Measurements from ENCODE around the gene PPIL4.
A peak's percentile ranks its signal among the peaks of the same experiment; 100 is the strongest.

PPIL4 gene

DNA sequence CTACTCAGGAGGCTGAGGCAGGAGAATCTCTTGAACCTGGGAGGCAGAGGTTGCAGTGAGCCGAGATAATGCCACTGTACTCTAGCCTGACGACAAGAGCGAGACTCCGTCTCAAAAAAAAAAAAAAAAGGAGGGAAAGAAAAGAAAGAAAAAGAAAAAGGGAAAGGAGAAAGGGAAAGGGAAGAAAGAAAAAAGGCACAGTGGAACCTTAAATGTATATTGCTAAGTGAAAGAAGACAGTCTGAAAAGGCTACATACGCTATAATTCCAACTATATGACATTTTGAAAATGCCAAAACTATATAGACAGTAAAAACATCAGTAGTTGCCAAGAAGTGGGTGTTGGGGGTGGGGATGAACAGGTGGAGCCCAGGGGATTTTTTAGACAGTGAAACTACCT, 16.2 kb downstream of the PPIL4 start:
- peaks cover 19 to 22% of the 10 kb centered on the region in 2 experiments for H3K36me3 ChIP-seq (ENCODE audit: control insufficient read depth in 1 of 2, insufficient read depth in 2 of 2, low read length in 2 of 2)
- no peaks in the 10 kb centered on the region for H3K79me1 ChIP-seq (ENCODE audit: low read length)
- no peak overlapping the region for H3K23ac ChIP-seq (ENCODE audit: low read length)
- H3K9me3 ChIP-seq (ENCODE audit: insufficient read depth, low read depth, low read length), result no peaks in the 10 kb centered on the region
- no peak overlapping the region for H2BK12ac ChIP-seq (ENCODE audit: low read length)
- no peak overlapping the region for H2AK5ac ChIP-seq (ENCODE audit: low read length)
- no peak overlapping the region for H2BK120ac ChIP-seq (ENCODE audit: insufficient read depth, low read length, poor library complexity)
- no peaks in the 10 kb centered on the region for H3K27me3 ChIP-seq (ENCODE audit: insufficient read depth, low read length)
- H4K8ac ChIP-seq (ENCODE audit: low read depth, low read length), result no peak overlapping the region
- H2AFZ ChIP-seq (ENCODE audit: insufficient read depth, low read length, poor library complexity), result no peak overlapping the region
- H3K9ac ChIP-seq (ENCODE audit: low read length), result no peak overlapping the region
- DNase-seq, result no peak
- WGBS (ENCODE audit: extremely low coverage, insufficient coverage, insufficient read length), result no CpG with 5 or more reads among the region's 5 CpGs
- H3K27ac ChIP-seq (ENCODE audit: low read depth, low read length), result no peak overlapping the region
- no peaks in the 10 kb centered on the region for H3K4me1 ChIP-seq (ENCODE audit: control insufficient read depth in 1 of 2, insufficient read depth in 2 of 2, low read length in 2 of 2)
- H3K4ac ChIP-seq (ENCODE audit: low read depth, low read length), result no peak overlapping the region
- no peak overlapping the region for H4K12ac ChIP-seq (ENCODE audit: low read depth, low read length)
- no peak overlapping the region for H4K91ac ChIP-seq (ENCODE audit: low read depth, low read length)
- no peak overlapping the region for H2BK5ac ChIP-seq (ENCODE audit: low read depth, low read length, poor library complexity)
- no peak overlapping the region for H3K14ac ChIP-seq (ENCODE audit: low read length)
- no peak overlapping the region for H3K4me2 ChIP-seq (ENCODE audit: low read length)
- no peaks in the 10 kb centered on the region for H3K79me2 ChIP-seq (ENCODE audit: control insufficient read depth, insufficient read depth, low read length, poor library complexity)
- H3K4me3 ChIP-seq (ENCODE audit: low read depth, low read length), result no peak overlapping the region
- no peak overlapping the region for H3K18ac ChIP-seq (ENCODE audit: low read length)

DNA sequence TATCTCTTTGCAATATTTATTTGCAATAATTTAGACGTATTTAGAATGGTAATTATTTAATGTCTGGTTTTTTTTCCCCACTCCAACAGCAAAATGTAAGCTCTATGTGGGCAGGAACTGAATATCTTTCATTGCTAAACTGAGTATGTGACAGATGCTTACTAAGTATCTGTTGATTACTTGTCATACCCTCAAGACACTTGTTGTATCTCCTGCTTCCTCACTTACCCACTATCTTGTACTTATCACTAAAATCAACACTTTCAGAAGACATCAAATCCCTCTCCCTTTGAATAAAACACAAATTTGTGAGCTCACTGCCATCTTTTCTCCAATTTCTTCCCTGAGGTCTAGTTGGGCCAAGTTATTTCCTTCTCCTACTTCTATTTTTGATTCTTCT, 30.3 kb downstream of the PPIL4 start:
- DNase-seq, result no peak
- H3K27me3 ChIP-seq (ENCODE audit: insufficient read depth, low read length), result no peaks in the 10 kb centered on the region
- H4K8ac ChIP-seq (ENCODE audit: low read depth, low read length), result no peak overlapping the region
- H3K36me3 ChIP-seq (ENCODE audit: control insufficient read depth in 1 of 2, insufficient read depth in 2 of 2, low read length in 2 of 2), result peaks cover 6 to 8% of the 10 kb centered on the region in 2 experiments
- H2AFZ ChIP-seq (ENCODE audit: insufficient read depth, low read length, poor library complexity), result no peak overlapping the region
- no peaks in the 10 kb centered on the region for H3K79me1 ChIP-seq (ENCODE audit: low read length)
- no peak overlapping the region for H3K14ac ChIP-seq (ENCODE audit: low read length)
- H4K91ac ChIP-seq (ENCODE audit: low read depth, low read length), result no peak overlapping the region
- no peak overlapping the region for H2BK120ac ChIP-seq (ENCODE audit: insufficient read depth, low read length, poor library complexity)
- WGBS (ENCODE audit: extremely low coverage, insufficient coverage, insufficient read length), result no CpG with 5 or more reads among the region's 1 CpG
- no peak overlapping the region for H3K9ac ChIP-seq (ENCODE audit: low read length)
- no peak overlapping the region for H3K4me3 ChIP-seq (ENCODE audit: low read depth, low read length)
- H2BK5ac ChIP-seq (ENCODE audit: low read depth, low read length, poor library complexity), result no peak overlapping the region
- H3K4me1 ChIP-seq (ENCODE audit: control insufficient read depth in 1 of 2, insufficient read depth in 2 of 2, low read length in 2 of 2), result peaks cover 0 to 3% of the 10 kb centered on the region in 2 experiments
- no peak overlapping the region for H2BK12ac ChIP-seq (ENCODE audit: low read length)
- no peak overlapping the region for H3K4ac ChIP-seq (ENCODE audit: low read depth, low read length)
- no peaks in the 10 kb centered on the region for H3K9me3 ChIP-seq (ENCODE audit: insufficient read depth, low read depth, low read length)
- H4K12ac ChIP-seq (ENCODE audit: low read depth, low read length), result no peak overlapping the region
- H3K18ac ChIP-seq (ENCODE audit: low read length), result no peak overlapping the region
- no peak overlapping the region for H3K4me2 ChIP-seq (ENCODE audit: low read length)
- no peak overlapping the region for H2AK5ac ChIP-seq (ENCODE audit: low read length)
- H3K79me2 ChIP-seq (ENCODE audit: control insufficient read depth, insufficient read depth, low read length, poor library complexity), result no peaks in the 10 kb centered on the region
- H3K27ac ChIP-seq (ENCODE audit: low read depth, low read length), result no peak overlapping the region
- H3K23ac ChIP-seq (ENCODE audit: low read length), result no peak overlapping the region

DNA sequence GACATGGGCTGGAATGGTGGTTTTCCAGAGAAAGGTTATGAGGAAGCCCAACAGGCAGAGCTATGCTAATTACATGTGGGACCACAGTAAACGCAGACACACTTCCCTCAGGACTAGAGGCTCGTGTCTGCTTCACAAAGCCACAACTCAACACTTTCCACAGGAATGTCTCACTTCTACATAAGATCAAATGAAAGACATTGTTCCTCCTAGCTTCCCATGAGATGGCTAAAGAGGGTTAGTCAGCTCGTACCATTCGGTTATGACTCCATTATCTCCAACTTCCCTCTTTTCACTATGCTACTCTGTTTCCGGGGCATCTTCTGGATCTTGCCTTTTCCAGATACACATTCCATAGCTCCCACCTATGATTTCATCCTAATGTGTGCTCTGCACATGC, 31.9 kb downstream of the PPIL4 start:
- Histone ChIP-seq H2AFZ (ENCODE audit: insufficient read depth, low read length, poor library complexity) (no peak overlapping the region), H3K4me3 (ENCODE audit: low read depth, low read length) (no peak overlapping the region), H3K9me3 (ENCODE audit: insufficient read depth, low read depth, low read length) (no peaks in the 10 kb centered on the region), H3K36me3 (ENCODE audit: control insufficient read depth in 1 of 2, insufficient read depth in 2 of 2, low read length in 2 of 2) (peaks cover 4 to 8% of the 10 kb centered on the region in 2 experiments), H4K12ac (ENCODE audit: low read depth, low read length) (no peak overlapping the region), H3K18ac (ENCODE audit: low read length) (no peak overlapping the region), H3K4me1 (ENCODE audit: control insufficient read depth in 1 of 2, insufficient read depth in 2 of 2, low read length in 2 of 2) (peaks cover 0 to 3% of the 10 kb centered on the region in 2 experiments), H3K27me3 (ENCODE audit: insufficient read depth, low read length) (no peaks in the 10 kb centered on the region), H3K4me2 (ENCODE audit: low read length) (no peak overlapping the region), H3K9ac (ENCODE audit: low read length) (no peak overlapping the region), H2AK5ac (ENCODE audit: low read length) (no peak overlapping the region), H2BK12ac (ENCODE audit: low read length) (no peak overlapping the region), H3K79me2 (ENCODE audit: control insufficient read depth, insufficient read depth, low read length, poor library complexity) (no peaks in the 10 kb centered on the region), H4K91ac (ENCODE audit: low read depth, low read length) (no peak overlapping the region), H3K79me1 (ENCODE audit: low read length) (no peaks in the 10 kb centered on the region), H3K23ac (ENCODE audit: low read length) (no peak overlapping the region), H2BK120ac (ENCODE audit: insufficient read depth, low read length, poor library complexity) (no peak overlapping the region), H3K4ac (ENCODE audit: low read depth, low read length) (no peak overlapping the region), H3K14ac (ENCODE audit: low read length) (no peak overlapping the region), H3K27ac (ENCODE audit: low read depth, low read length) (no peak overlapping the region), H2BK5ac (ENCODE audit: low read depth, low read length, poor library complexity) (no peak overlapping the region), H4K8ac (ENCODE audit: low read depth, low read length) (no peak overlapping the region)
- peak in 1 of 2 donors; percentile 22 for DNase-seq
- WGBS (ENCODE audit: extremely low coverage, insufficient coverage, insufficient read length), result no CpG with 5 or more reads among the region's 5 CpGs

DNA sequence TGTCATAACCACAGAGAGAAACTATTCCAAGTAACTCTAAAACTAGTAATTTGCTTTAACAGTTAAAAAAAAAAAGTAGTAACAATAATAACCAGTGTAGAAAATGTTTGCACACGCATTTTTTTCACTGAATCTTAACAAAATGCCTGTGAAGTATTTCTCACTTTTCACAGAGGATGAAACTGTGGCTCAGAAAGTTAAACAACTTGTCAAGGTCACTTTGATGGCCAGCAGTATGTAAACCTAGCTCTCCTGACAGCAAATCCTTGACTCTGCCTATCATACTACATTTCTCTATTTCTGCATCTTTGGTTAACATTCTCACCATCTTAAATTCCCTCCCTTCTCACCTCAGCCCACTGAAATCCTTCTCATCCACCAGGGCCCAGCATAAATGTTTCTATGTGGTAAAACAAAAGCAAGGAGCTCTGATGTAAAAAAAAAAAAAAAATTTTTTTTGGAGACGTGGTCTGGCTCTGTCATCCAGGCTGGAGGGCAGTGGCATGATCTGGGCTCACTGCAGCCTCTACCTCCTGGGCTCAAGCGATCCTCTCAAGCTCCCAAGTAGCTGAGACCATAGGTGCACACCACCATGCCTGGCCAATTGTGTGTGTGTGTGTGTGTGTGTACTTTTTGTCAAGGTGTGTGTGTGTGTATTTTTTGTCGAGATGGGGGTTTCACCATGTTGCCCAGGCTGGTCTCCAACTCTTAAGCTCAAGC, 34.9 kb downstream of the PPIL4 start:
- WGBS (ENCODE audit: extremely low coverage, insufficient coverage, insufficient read length), result no CpG with 5 or more reads among the region's 4 CpGs
- no peak overlapping the region for H3K9ac ChIP-seq (ENCODE audit: low read length)
- H3K27me3 ChIP-seq (ENCODE audit: insufficient read depth, low read length), result no peaks in the 10 kb centered on the region
- no peak overlapping the region for H3K27ac ChIP-seq (ENCODE audit: low read depth, low read length)
- no peak for DNase-seq
- no peaks in the 10 kb centered on the region for H3K79me1 ChIP-seq (ENCODE audit: low read length)
- no peak overlapping the region for H4K91ac ChIP-seq (ENCODE audit: low read depth, low read length)
- no peak overlapping the region for H3K4me3 ChIP-seq (ENCODE audit: low read depth, low read length)
- H4K8ac ChIP-seq (ENCODE audit: low read depth, low read length), result no peak overlapping the region
- no peak overlapping the region for H2AFZ ChIP-seq (ENCODE audit: insufficient read depth, low read length, poor library complexity)
- H3K18ac ChIP-seq (ENCODE audit: low read length), result no peak overlapping the region
- peaks cover 0 to 3% of the 10 kb centered on the region in 2 experiments for H3K4me1 ChIP-seq (ENCODE audit: control insufficient read depth in 1 of 2, insufficient read depth in 2 of 2, low read length in 2 of 2)
- no peaks in the 10 kb centered on the region for H3K79me2 ChIP-seq (ENCODE audit: control insufficient read depth, insufficient read depth, low read length, poor library complexity)
- H2BK5ac ChIP-seq (ENCODE audit: low read depth, low read length, poor library complexity), result no peak overlapping the region
- H4K12ac ChIP-seq (ENCODE audit: low read depth, low read length), result no peak overlapping the region
- H3K4ac ChIP-seq (ENCODE audit: low read depth, low read length), result no peak overlapping the region
- no peak overlapping the region for H3K4me2 ChIP-seq (ENCODE audit: low read length)
- H3K14ac ChIP-seq (ENCODE audit: low read length), result no peak overlapping the region
- no peak overlapping the region for H2BK12ac ChIP-seq (ENCODE audit: low read length)
- no peak overlapping the region for H3K23ac ChIP-seq (ENCODE audit: low read length)
- no peak overlapping the region for H2BK120ac ChIP-seq (ENCODE audit: insufficient read depth, low read length, poor library complexity)
- H2AK5ac ChIP-seq (ENCODE audit: low read length), result no peak overlapping the region
- peaks cover 6 to 8% of the 10 kb centered on the region in 2 experiments for H3K36me3 ChIP-seq (ENCODE audit: control insufficient read depth in 1 of 2, insufficient read depth in 2 of 2, low read length in 2 of 2)
- no peaks in the 10 kb centered on the region for H3K9me3 ChIP-seq (ENCODE audit: insufficient read depth, low read depth, low read length)
